ENCODE measurements around the gene GBA3.
A peak's percentile ranks its signal among the peaks of the same experiment; 100 is the strongest.

Gene GBA3

GRCh38 chr4:22790631-22791030 lies 97.9 kb downstream of the GBA3 start:
- no peak for DNase-seq

GRCh38 chr4:22794732-22795131 lies 102.0 kb downstream of the GBA3 start:
- DNase-seq, result no peak

- no peak for DNase-seq
Measured at GRCh38 chr4:22801391-22801790, 108.7 kb downstream of the GBA3 start.

- DNase-seq, result no peak
Measured at GRCh38 chr4:22802876-22803275, 110.1 kb downstream of the GBA3 start.

- DNase-seq, result no peak
Measured at GRCh38 chr4:22803512-22803911, 110.8 kb downstream of the GBA3 start.

- DNase-seq, result no peak
Measured at GRCh38 chr4:22814906-22815305, 122.2 kb downstream of the GBA3 start.

GRCh38 chr4:22824091-22824490 lies 131.4 kb downstream of the GBA3 start:
- DNase-seq, result no peak

- DNase-seq, result no peak
Measured at GRCh38 chr4:22842360-22843018, 149.8 kb downstream of the GBA3 start.

- DNase-seq, result no peak
Measured at GRCh38 chr4:22848332-22848731, 155.6 kb downstream of the GBA3 start.

GRCh38 chr4:22850055-22850454 lies 157.3 kb downstream of the GBA3 start:
- no peak for DNase-seq

GRCh38 chr4:22850630-22851029 lies 157.9 kb downstream of the GBA3 start:
- DNase-seq, result peak; percentile 2

GRCh38 chr4:22857411-22857810 lies 164.7 kb downstream of the GBA3 start:
- DNase-seq, result no peak

GRCh38 chr4:22859318-22859717 lies 166.6 kb downstream of the GBA3 start:
- no peak for DNase-seq

Measured in RPMI8226 (cell line).